GM18907 (cell line): ENCODE measurements around the gene PSKH1.
"Not testable (repeated sequence)": the region's sequence is repeated elsewhere in the genome, so short reads cannot be mapped to it uniquely, and the experiment has no call there.

ENCODE experiments used
- ATAC-seq: cut with Tn5 transposase; IDR thresholded peaks from one replicate; pipeline ENCODE4 v1.9.1; 2021; ENCODE audit warnings: mild to moderate bottlenecking, moderate library complexity; ENCODE audit not compliant: unreplicated experiment

The PSKH1 gene

DNA sequence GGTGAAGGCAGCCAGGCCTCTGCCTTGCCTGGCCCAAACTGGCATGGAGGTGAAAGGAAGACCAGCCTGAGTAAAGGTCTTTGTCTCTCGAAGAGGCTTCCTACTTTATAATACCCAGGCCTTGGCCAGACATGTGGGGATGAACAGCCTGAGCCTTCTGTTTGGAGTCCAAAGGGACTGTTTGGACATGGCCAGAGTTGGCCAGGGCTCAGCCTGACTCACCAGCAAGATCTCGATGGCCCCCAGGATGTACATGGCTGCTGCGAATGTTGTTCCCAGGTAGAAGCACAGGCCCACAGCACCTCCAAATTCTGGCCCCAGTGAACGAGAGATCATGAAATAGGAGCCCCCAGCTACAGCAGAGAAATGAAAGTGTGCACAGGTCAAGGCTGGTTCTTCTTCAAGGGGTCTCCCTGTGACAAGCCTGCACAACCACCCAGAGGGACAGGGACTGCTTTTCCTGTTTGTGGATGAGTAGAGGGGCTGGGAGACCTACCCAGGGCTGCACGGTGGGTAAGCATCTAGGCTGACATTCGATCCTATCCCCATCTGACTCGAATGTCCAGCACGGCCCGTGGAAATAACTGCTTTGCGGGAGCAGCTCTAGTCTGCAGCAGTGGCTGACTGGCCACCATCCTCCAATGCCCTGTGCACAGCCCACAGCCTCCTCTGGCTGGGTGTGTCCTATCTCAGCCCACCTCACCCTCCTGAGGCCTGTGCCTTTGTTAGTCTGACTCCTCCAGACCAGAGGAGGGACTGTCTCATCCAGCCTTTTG is 61.6 kb downstream of the PSKH1 start:
- no peak for ATAC-seq

- ATAC-seq = no peak
Measured at GRCh38 chr16:67957622-67958021, 64.6 kb downstream of the PSKH1 start.

- no peak for ATAC-seq
Measured at GRCh38 chr16:67959536-67960329, 66.7 kb downstream of the PSKH1 start.

GRCh38 chr16:67961551-67961957 is 68.5 kb downstream of the PSKH1 start:
- ATAC-seq = no peak

GRCh38 chr16:67962135-67962534 is 69.1 kb downstream of the PSKH1 start:
- no peak for ATAC-seq

- no peak for ATAC-seq
Measured at GRCh38 chr16:67963292-67963661, 70.2 kb downstream of the PSKH1 start.

DNA sequence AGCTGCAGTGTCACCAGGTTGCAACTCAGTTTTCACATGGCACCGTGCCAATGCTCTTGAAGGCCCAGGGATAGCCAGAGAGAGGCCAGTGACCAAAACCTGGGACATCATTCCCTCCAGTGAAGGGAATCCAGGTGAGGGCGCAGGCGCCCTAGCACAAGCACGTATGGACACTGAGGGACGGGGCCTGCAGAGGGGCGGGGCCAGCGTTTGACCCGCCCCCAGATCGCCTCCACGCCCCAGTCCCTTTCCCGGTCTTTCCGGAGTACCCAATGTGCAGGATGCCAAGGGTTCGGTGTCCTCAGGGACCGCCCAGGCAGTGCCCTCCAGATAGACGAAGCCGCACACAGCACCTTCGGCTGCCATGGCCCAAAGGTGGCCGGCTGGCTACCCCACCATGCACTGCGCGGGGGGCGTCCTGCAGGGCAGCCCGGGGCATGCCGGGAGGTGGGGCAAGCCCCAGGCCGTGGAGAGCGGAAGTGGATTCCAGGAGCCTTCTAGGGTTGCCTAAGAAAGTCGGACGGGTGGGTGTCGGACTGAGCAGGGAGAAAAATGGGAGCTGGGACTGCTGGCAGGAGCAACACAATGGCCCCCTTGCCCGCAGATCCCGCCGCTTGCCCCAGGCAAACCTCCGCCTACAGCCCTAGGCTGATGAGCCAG is 70.7 kb downstream of the PSKH1 start:
- ATAC-seq = no peak

DNA sequence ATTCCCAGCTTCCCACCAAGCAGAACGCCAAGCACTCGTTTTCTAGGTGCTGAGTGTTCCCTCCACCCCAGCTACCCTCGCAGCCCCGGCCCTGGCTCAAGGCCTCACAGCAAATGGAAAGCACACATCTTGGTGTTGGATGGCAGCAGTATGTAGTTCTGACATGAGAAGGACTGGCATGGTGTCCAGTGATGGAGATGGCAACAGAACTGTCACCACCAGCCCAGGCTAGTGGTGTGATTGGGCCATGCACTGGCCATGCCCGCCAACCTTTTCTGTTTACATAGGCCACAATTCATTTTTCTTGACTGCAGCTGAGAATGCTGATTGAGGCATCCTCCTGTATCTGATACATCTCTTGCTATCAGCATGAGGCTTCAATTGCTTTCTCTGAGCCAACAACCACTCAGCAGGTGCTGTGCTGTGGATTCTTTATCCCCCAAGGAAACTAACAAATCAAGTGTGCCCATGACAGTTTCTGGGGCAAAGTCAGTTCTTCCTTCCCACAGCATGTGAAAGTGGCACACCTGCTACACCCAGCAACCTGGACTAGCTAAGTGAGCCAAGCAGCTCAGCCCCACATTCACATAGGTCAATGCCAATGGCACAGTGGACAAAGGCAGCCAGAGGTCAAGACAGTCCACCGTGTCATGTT is 71.5 kb downstream of the PSKH1 start:
- ATAC-seq = no peak

- no peak for ATAC-seq
Measured at GRCh38 chr16:67965668-67966548, 72.9 kb downstream of the PSKH1 start.

DNA sequence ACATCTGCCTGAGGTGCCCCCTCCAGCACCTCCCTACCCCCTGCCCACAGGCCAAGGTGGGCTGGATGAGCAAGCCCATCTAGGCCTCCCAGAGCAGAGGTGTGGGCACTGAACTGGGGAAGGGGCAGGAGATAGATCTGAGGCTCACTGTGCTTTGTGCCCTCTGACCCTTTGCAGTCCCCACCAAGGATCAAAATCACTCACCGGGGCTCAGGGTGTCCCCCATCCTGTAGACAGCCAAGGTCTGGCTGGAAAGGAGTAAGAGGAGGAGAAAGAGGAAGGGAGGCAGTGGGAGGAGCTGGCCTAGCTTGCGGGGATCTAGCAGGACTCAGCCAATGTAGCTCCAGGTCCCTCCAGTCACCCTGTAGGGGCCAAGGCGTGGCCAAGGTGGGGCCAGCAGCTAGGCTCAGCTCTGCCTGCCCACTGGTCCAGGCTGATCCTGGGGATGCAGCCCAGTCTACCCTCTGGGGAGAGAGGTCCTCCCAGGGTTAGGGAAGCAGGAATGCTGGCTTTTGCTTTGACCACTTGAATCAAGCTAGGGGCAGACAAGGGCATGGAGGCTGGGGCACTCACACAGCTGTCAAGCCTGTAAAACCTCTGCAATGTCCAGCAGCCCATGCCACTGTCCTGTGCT is 73.6 kb downstream of the PSKH1 start:
- ATAC-seq = no peak

- no peak for ATAC-seq
Measured at GRCh38 chr16:67967183-67967957, 74.3 kb downstream of the PSKH1 start.

DNA sequence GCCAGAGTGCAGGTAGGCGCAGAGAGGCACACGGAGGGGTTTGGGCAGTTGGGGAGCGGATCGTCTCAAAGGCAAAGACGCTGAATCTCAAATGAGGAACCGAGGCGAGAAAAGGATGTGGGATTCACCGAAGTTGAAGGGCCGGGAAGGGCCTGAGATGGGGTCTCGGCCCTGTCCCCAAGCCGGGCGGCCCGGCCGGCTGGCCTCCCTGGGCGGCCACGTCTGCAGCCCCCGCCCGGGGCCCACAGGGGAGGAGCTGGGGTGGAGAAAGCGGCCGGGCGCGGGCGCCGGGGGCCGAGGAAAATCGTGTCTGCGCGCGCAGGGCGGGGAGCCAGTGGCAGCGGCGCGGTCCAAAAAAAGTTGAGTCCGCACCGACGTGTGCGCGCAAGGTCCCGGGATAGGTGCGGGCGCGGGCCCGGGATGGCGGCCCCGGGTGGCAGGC is 74.9 kb downstream of the PSKH1 start:
- ATAC-seq = peak; percentile 23

- peak; percentile 70 for ATAC-seq
Measured at GRCh38 chr16:67968400-67969253, 75.6 kb downstream of the PSKH1 start, which contains the start of gene SLC12A4. SLC12A4 (minus strand) TSS chr16:67968637; CDS start chr16:67968553, 84 bp downstream.

DNA sequence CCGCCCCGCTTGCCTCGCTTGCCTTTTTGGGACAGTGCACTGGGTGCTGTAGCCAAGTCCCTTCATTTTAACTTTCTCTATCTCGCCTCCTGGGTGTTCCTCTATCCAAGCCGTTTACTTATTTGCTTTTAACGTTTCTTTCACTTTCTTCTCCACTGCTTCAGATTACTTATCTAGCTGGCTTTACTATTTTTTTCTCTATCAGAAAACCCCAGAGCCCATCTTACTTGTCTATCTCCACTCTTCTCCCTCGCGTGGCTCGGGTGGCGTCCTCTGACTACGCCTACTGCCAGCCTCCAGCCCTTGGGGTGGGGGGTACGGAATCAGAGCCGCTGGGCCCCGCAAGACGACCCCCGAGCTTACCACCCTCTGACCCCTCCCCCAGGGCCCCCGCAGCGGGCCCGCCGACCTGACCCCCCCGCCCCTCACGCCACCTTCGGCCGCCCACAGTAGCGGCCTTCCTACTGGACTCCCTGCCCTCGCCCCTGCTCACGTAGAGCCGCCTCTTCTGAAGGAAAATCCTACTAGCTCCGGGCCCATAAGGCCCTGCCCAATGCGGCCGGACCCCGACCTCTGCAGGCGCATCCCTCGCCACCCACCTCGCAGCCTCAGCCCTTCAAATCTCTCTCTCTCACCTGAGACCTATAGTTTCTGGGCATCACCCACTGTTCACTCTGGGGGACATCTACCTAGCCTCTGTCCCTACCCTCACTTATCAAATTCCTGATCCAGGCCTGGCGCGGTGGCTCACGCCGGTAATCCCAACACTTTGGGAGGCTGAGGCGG is 76.4 kb downstream of the PSKH1 start:
- peak; percentile 6 for ATAC-seq

GRCh38 chr16:67971111-67971510 is 78.1 kb downstream of the PSKH1 start:
- no peak for ATAC-seq

DNA sequence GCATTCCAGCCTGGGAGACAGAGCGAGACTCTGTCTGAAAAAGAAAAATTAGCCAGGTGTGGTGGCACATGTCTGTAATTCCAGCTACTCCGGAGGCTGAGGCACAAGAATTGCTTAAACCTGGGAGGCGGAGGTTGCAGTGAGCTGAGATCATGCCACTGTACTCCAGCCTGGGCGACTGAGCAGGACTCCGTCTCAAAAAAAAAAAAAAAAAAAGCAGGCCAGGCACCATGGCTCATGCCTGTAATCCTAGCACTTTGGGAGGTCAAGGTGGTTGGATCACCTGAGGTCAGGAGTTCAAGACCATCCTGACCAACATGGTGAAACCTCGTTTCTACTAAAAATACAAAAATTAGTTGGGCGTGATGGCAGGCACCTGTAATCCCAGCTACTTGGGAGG is 79.2 kb downstream of the PSKH1 start:
- ATAC-seq = not testable (repeated sequence)
